ENCODE measurements around the gene LTBP2. TPM values are rescaled to one million over a fixed set of nuclear protein-coding genes. Genes with fewer than 3 reads are reported as not detected.

LTBP2 gene
- total RNA-seq, 3 donors from 2014 or later: 1.7 to 10.2 (median 3.0) TPM

DNA sequence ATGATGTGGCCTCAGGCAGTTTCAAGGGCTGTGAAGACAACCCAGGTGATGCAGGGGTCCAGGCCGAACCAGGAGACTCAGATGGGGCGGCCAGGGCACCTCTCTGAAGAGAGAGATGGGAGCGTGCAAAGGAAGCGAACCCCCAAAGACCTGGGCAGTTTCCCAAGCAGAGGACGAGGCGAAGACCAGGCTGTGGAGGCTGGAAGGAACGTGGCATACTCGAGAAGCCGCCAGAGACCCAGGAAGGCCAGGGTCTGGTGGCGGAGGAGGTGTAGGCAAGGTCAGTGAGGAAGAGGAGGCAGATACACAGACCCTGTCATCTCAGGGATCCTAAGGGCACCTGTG is 24.7 kb downstream of the LTBP2 start:
- TF ChIP-seq, protein P1, sequence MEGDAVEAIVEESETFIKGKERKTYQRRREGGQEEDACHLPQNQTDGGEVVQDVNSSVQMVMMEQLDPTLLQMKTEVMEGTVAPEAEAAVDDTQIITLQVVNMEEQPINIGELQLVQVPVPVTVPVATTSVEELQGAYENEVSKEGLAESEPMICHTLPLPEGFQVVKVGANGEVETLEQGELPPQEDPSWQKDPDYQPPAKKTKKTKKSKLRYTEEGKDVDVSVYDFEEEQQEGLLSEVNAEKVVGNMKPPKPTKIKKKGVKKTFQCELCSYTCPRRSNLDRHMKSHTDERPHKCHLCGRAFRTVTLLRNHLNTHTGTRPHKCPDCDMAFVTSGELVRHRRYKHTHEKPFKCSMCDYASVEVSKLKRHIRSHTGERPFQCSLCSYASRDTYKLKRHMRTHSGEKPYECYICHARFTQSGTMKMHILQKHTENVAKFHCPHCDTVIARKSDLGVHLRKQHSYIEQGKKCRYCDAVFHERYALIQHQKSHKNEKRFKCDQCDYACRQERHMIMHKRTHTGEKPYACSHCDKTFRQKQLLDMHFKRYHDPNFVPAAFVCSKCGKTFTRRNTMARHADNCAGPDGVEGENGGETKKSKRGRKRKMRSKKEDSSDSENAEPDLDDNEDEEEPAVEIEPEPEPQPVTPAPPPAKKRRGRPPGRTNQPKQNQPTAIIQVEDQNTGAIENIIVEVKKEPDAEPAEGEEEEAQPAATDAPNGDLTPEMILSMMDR (IDR thresholded peaks at IDR 0.05): no peak
- Histone ChIP-seq H3K9me3 (no peaks in the 10 kb centered on the region), H3K4me1 (ENCODE audit: low read depth) (no peaks in the 10 kb centered on the region), H3K4me3 (no peak overlapping the region), H3K36me3 (ENCODE audit: low read depth) (no peaks in the 10 kb centered on the region)
- ATAC-seq (no peak), DNase-seq (peak in 1 of 3 donors; percentile 24)
- intact Hi-C loops (cut with DNase I, micrococcal nuclease): no loop called here

DNA sequence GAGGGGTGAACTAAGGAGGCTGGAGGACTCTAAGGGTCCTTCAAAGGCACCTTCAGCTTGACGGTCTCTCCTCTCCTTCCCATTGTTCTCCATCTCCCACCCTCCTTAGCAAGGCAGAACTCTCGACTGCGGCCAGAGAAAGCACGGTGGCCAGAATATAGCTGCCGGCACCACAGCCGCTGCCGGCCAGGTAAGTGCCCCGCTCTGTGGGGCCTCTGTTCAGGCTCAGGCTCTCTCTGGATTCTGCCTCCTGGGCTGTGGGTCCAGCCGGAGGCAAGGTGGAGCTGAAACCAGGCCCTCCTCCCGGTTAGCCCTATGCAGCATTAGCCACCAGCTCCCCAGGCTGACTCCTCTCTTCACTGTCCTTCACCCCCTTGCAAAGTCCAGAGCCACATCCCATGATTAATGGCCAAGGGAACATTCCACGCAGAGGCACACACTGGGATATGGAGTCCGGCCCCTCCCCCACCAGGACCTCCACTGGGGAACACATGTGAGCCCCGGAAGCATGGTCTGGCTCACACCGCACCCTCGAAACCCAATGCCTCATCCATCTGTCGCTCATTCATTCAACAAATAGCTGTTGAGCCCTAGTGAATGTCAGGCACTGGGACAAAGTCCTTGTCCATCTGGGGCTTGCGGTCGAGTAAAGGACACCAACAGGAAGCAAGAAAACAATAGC is 25.2 kb downstream of the LTBP2 start:
- intact Hi-C loops (cut with DNase I, micrococcal nuclease): no loop called here
- H3K9me3 ChIP-seq: no peaks in the 10 kb centered on the region
- H3K4me1 ChIP-seq (ENCODE audit: low read depth): no peaks in the 10 kb centered on the region
- TF ChIP-seq, protein P1 (IDR thresholded peaks at IDR 0.05): no peak
- no peak overlapping the region for H3K4me3 ChIP-seq
- ATAC-seq (no peak), DNase-seq (peak in 1 of 3 donors; percentile 14)
- H3K36me3 ChIP-seq (ENCODE audit: low read depth): no peaks in the 10 kb centered on the region

DNA sequence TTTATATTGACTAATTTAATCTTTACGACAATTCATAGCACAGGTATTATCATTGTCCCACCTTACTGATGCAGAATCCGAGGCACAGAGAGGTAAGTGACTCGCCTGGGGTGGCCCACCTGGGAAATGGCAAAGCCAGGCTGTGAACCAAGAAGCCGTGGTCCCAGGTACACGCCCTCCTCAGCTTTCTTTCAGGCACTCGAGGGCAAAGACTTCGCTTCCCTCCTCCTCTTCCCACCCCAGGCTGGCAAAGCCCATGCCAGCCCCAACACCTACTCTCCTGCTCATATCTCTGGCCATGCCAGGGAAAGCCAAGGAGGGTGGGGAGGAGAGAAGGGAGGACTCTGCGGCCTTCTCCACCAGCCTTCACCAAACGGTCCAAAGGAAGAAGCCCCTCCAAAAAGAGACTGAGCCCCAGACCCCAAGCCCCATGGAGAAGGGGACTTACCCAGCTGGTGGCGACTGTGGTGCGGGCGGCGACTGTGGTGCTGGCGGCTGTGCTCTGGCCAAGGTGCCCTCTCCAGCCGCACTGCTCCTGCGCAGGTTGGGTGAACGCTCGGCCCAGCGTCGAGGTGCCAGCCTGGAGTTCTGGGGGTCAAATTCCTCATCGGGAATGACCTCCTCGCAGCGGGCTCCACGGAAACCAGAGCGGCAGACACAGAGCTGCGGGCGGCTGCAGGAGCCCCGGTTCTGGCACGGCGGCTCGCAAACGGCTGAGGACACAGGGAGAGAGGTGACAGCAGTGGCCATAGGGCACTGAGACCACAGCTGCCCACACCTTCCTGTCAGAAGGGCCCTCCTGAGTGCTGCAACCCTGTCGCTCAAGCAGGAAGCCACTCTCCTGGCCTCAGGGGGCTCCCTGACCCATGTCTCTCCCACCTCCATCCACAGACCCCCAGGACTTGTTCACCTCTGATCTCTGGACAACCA is 26.4 kb downstream of the LTBP2 start:
- Histone ChIP-seq H3K9me3 (no peaks in the 10 kb centered on the region), H3K4me3 (no peak overlapping the region), H3K4me1 (ENCODE audit: low read depth) (no peaks in the 10 kb centered on the region), H3K36me3 (ENCODE audit: low read depth) (no peaks in the 10 kb centered on the region)
- peak in 1 of 3 donors; percentile 37 for DNase-seq
- no peak for ATAC-seq
- intact Hi-C loops (cut with DNase I, micrococcal nuclease): no loop called here
- TF ChIP-seq, protein P1 (IDR thresholded peaks at IDR 0.05): no peak

- Histone ChIP-seq H3K36me3 (ENCODE audit: low read depth) (no peaks in the 10 kb centered on the region), H3K9me3 (no peaks in the 10 kb centered on the region), H3K4me3 (no peak overlapping the region), H3K4me1 (ENCODE audit: low read depth) (no peaks in the 10 kb centered on the region)
- ATAC-seq: no peak
- peak in 1 of 3 donors; percentile 5 for DNase-seq
- TF ChIP-seq, protein P1 (IDR thresholded peaks at IDR 0.05): no peak
- intact Hi-C loops (cut with DNase I, micrococcal nuclease): no loop called here
These were observed 27.1 kb downstream of the LTBP2 start for GRCh38 chr14:74584951-74585350.

- H3K9me3 ChIP-seq: no peaks in the 10 kb centered on the region
- H3K4me3 ChIP-seq: no peak overlapping the region
- H3K4me1 ChIP-seq (ENCODE audit: low read depth): no peaks in the 10 kb centered on the region
- no peaks in the 10 kb centered on the region for H3K36me3 ChIP-seq (ENCODE audit: low read depth)
- TF ChIP-seq, protein P1 (IDR thresholded peaks at IDR 0.05): no peak
- ATAC-seq (no peak), DNase-seq (peak in 1 of 3 donors; percentile 4)
- intact Hi-C loops (cut with DNase I, micrococcal nuclease): no loop called here
These were observed 28.2 kb downstream of the LTBP2 start for GRCh38 chr14:74583689-74584434.

Measured in mucosa of descending colon (tissue), 3 donors.